Gastroesophageal sphincter (tissue), 3 donors: Measurements from ENCODE around the gene APEH.
"Not testable (repeated sequence)": the region's sequence is repeated elsewhere in the genome, so short reads cannot be mapped to it uniquely, and the experiment has no call there.

Source experiments
- CTCF ChIP-seq, 4 experiments: fragments of 200-600 bp in 2 of 4; fragments of 450-650 bp in 2 of 4; sonication (generic) in 1 of 4; IDR thresholded peaks; one replicate each; pipeline ENCODE4 v1.5.1; 2017 to 2019; ENCODE audit warnings: antibody characterized with exemption in 4 of 4, mild to moderate bottlenecking in 2 of 4, moderate library complexity in 2 of 4
- EP300 ChIP-seq: sonication (generic); formaldehyde crosslinking; IDR thresholded peaks from one replicate; pipeline ENCODE4 v1.6.1; 2017; ENCODE audit warnings: antibody characterized with exemption, mild to moderate bottlenecking

DNA sequence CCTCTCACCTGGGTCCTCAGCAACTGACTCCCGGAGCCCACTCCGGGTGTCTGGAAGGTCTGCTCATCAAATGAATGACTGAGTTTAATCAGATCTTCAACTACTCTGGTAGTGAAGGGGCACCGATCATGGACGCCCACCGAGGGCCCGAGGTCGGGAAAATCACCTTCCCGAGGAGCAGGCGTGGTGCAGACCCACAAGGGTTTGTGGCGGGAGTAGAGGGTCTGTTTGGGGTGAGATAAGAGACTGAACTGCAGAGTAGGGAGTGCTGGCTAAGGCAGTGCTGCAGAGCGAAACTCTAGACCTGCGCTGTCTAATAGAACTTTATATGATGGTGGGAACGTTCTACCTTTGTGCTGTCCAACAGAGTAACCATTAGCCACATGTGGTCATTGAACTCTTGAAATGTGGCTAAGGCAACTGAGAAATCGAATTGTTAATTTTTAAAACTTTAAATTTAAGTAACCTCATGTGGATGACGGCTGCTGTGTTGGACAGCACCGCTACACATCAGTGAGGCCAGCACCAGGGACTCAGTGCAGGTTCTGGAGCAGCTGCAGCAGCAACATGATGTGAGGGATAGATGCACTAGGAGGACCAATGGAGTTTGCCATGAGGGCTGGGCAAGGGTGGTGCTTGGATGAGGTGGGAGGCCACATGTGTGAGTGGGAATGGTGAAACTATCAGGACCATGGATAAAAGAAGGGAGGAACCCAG, 15.9 kb downstream of the APEH start:
- not testable (repeated sequence) for TF ChIP-seq CTCF (IDR thresholded peaks at IDR 0.05); EP300
